Neutrophil (primary cell): ENCODE data around the gene ZNF423.

Experiments
- H3K27ac ChIP-seq: fragments of 200-600 bp; sonication (generic); 2 replicates; pipeline ENCODE4 v1.5.1; 2016; ENCODE audit warnings: mild to moderate bottlenecking, moderate library complexity
- H3K27me3 ChIP-seq: fragments of 200-600 bp; sonication (generic); 2 replicates; pipeline ENCODE4 v1.6.0; 2016; ENCODE audit warnings: mild to moderate bottlenecking
- H3K36me3 ChIP-seq: fragments of 200-600 bp; sonication (generic); 2 replicates; pipeline ENCODE4 v1.5.1; 2017
- H3K4me1 ChIP-seq, 2 experiments: fragments of 200-600 bp in 1 of 2; sonication (generic) in 1 of 2; 1 replicate in 1 of 2; 2 replicates in 1 of 2; pipeline versions ENCODE4 v1.5.1 to v1.6.1; 2013 to 2016; ENCODE audit warnings: low read depth in 1 of 2, low read length in 1 of 2, mild to moderate bottlenecking in 1 of 2, moderate library complexity in 1 of 2; ENCODE audit not compliant: control insufficient read depth in 1 of 2, insufficient read depth in 1 of 2
- H3K4me3 ChIP-seq, 2 experiments: fragments of 200-600 bp in 1 of 2; sonication (generic) in 1 of 2; 1 replicate in 1 of 2; 2 replicates in 1 of 2; pipeline ENCODE4 v1.5.1; 2013 to 2016; ENCODE audit warnings: low read depth in 1 of 2, low read length in 1 of 2, mild to moderate bottlenecking in 1 of 2, moderate library complexity in 1 of 2
- H3K9me3 ChIP-seq: fragments of 200-600 bp; sonication (generic); 2 replicates; pipeline ENCODE4 v1.5.1; 2016
- CTCF ChIP-seq: fragments of 200-600 bp; sonication (generic); IDR thresholded peaks from 2 replicates; pipeline ENCODE4 v1.5.1; 2016; ENCODE audit warnings: antibody characterized with exemption

Gene ZNF423

GRCh38 chr16:49530427-49530970 is 325.4 kb downstream of the ZNF423 start:
- no peak for TF ChIP-seq CTCF
- no peak overlapping the region for H3K27ac ChIP-seq
- no peaks in the 10 kb centered on the region for H3K4me1 ChIP-seq
- no peak overlapping the region for H3K4me3 ChIP-seq
- no peaks in the 10 kb centered on the region for H3K9me3 ChIP-seq
- H3K36me3 ChIP-seq, result no peaks in the 10 kb centered on the region
- H3K27me3 ChIP-seq, result peaks cover 55% of the 10 kb centered on the region

GRCh38 chr16:49529411-49530045 is 326.4 kb downstream of the ZNF423 start:
- TF ChIP-seq CTCF, result no peak
- H3K36me3 ChIP-seq, result no peaks in the 10 kb centered on the region
- no peaks in the 10 kb centered on the region for H3K4me1 ChIP-seq

GRCh38 chr16:49528866-49529288 is 327.0 kb downstream of the ZNF423 start:
- no peaks in the 10 kb centered on the region for H3K36me3 ChIP-seq
- peaks cover 55% of the 10 kb centered on the region for H3K27me3 ChIP-seq
- H3K4me1 ChIP-seq, result no peaks in the 10 kb centered on the region
- no peak for TF ChIP-seq CTCF
- no peak overlapping the region for H3K27ac ChIP-seq
- no peaks in the 10 kb centered on the region for H3K9me3 ChIP-seq
- no peak overlapping the region for H3K4me3 ChIP-seq

More at GRCh38 chr16:49529411-49530045, 326.4 kb downstream of the ZNF423 start:
- no peak overlapping the region for H3K27ac ChIP-seq
- H3K9me3 ChIP-seq, result no peaks in the 10 kb centered on the region
- no peak overlapping the region for H3K4me3 ChIP-seq
- H3K27me3 ChIP-seq, result peaks cover 55% of the 10 kb centered on the region

- no peaks in the 10 kb centered on the region for H3K9me3 ChIP-seq
- no peaks in the 10 kb centered on the region for H3K4me1 ChIP-seq
- H3K27me3 ChIP-seq, result peaks cover 55% of the 10 kb centered on the region
- no peak for TF ChIP-seq CTCF
- no peak overlapping the region for H3K27ac ChIP-seq
- H3K36me3 ChIP-seq, result no peaks in the 10 kb centered on the region
- no peak overlapping the region for H3K4me3 ChIP-seq
These were observed 327.6 kb downstream of the ZNF423 start for GRCh38 chr16:49528060-49528865.

- Histone ChIP-seq H3K9me3 (no peaks in the 10 kb centered on the region), H3K4me3 (no peak overlapping the region), H3K27ac (no peak overlapping the region), H3K36me3 (no peaks in the 10 kb centered on the region), H3K27me3 (peaks cover 55% of the 10 kb centered on the region), H3K4me1 (no peaks in the 10 kb centered on the region)
- TF ChIP-seq CTCF, result no peak
These were observed 328.3 kb downstream of the ZNF423 start for GRCh38 chr16:49527611-49528010.
